ENCODE results near the gene KLF3.

GRCh38 chr4:38734446-38734845 lies 70.4 kb downstream of the KLF3 start:
- TF ChIP-seq CTCF (IDR thresholded peaks at IDR 0.05; ENCODE audit: low read depth, low read length, poor library complexity, severe bottlenecking), result no peak
- no peak for TF ChIP-seq EZH2phosphoT487 (IDR thresholded peaks at IDR 0.05; ENCODE audit: borderline replicate concordance, low read length)
